Neural crest cell (in vitro differentiated cells): ENCODE measurements around the gene RGS19. TPM values are rescaled to one million over a fixed set of nuclear protein-coding genes. Genes with fewer than 3 reads are reported as not detected.

Experiments
- DNase-seq: peaks from one replicate; pipeline ENCODE4 v3.0.0; 2021; ENCODE audit warnings: low read depth, mixed read lengths, low spot score
- H3K27ac Mint-ChIP-seq: one replicate; pipeline ENCODE4 v1.8.0; 2021; ENCODE audit warnings: mild to moderate bottlenecking, mixed read lengths; ENCODE audit not compliant: unreplicated experiment
- H3K27me3 Mint-ChIP-seq: 2 replicates; pipeline ENCODE4 v1.8.0; 2021; ENCODE audit warnings: low read depth, mild to moderate bottlenecking, mixed read lengths
- H3K36me3 Mint-ChIP-seq: 2 replicates; pipeline ENCODE4 v1.8.0; 2021; ENCODE audit warnings: low read depth, mild to moderate bottlenecking, mixed read lengths
- H3K4me1 Mint-ChIP-seq: 2 replicates; pipeline ENCODE4 v1.8.0; 2021; ENCODE audit warnings: mixed read lengths
- H3K4me3 Mint-ChIP-seq: one replicate; pipeline ENCODE4 v1.8.0; 2021; ENCODE audit warnings: mild to moderate bottlenecking, mixed read lengths
- H3K9me3 Mint-ChIP-seq: 2 replicates; pipeline ENCODE4 v1.8.0; 2021; ENCODE audit warnings: mixed read lengths
- CTCF ChIP-seq: fragments of 200-600 bp; sonication (generic); conservative IDR thresholded peaks from 2 replicates; pipeline ENCODE4 v1.5.0; 2021; ENCODE audit warnings: antibody characterized with exemption, mild to moderate bottlenecking
- total RNA-seq: library from RNA; stranded (reverse); gene quantifications from 2 replicates; pipeline ENCODE4 v1.2.1, GENCODE V29; 2021

The RGS19 gene
- total RNA-seq, 1 donor from 2014 or later: 11.7 TPM

- no peak for DNase-seq
- Mint-ChIP-seq H3K27me3 (peaks cover 25% of the 10 kb centered on the region), H3K9me3 (no peaks in the 10 kb centered on the region), H3K36me3 (peaks cover 3% of the 10 kb centered on the region), H3K4me1 (peaks cover 4% of the 10 kb centered on the region), H3K4me3 (no peak overlapping the region), H3K27ac (no peak overlapping the region)
- TF ChIP-seq CTCF: no peak
Observed at GRCh38 chr20:64032706-64033624, 46.4 kb downstream of the RGS19 start.

DNA sequence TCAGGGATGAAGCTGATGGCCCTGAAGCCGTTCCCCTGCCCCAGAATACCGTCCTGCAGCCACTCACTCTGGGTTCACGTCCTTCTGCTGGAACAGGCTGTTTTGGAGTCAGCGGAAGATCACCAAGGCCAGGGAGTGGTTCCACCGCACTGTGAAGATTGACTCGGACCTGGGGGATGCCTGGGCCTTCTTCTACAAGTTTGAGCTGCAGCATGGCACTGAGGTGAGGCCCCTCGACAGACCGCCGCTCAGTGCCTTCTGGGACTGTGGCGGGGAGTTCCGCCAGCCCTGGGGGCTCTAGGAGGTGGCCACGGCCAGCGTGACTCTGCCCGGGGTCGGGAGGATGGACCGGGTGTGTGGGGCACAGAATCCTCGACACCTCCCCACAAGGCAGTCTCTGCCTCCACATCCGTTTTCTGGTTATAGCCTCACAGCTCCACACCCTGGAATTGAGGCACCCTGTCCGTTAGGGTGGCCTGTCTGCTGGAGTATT is 47.5 kb downstream of the RGS19 start:
- Mint-ChIP-seq H3K9me3 (no peaks in the 10 kb centered on the region), H3K27me3 (peaks cover 14% of the 10 kb centered on the region), H3K4me1 (no peaks in the 10 kb centered on the region), H3K36me3 (peaks cover 3% of the 10 kb centered on the region), H3K27ac (no peak overlapping the region), H3K4me3 (no peak overlapping the region)
- no peak for DNase-seq
- no peak for TF ChIP-seq CTCF

DNA sequence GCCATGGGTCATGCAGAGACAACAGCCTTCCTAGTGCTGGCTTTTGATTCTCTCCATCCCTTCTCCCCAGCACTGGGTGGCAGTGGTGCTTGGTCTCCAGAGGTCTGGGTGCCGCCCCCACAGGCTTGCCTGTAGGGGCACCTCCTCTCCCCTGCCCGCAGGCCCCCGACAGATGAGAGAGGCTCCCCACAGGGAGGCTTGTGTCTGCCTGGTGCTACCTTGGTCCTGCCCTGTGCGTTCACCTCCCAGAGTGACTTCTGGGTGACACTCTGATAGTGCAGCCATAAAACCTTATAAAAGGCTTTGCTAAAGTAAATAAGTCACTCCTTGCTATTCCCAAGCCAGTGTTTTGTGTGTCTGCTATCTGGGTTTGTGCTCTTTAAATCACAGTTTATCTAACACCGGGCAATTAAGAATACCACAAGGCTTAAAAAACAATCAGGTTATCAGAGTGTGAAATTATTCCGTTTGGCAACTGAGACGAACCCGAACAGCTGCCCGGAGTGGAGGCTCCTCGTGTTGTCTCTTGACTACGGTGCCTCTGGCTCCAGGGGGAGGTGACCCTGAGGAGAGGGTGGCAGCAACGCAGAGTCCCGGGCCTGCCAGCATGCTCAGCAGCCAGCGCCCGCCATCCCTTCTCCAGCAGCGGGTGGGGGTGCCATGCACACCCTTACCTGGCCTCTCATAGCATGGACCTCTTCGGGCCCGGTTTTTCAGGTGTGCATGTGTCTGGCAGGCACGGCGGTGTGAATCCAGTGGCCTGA is 48.8 kb downstream of the RGS19 start:
- Mint-ChIP-seq H3K4me3 (no peak overlapping the region), H3K9me3 (no peaks in the 10 kb centered on the region), H3K36me3 (peaks cover 3% of the 10 kb centered on the region), H3K27ac (no peak overlapping the region), H3K4me1 (no peaks in the 10 kb centered on the region), H3K27me3 (peaks cover 7% of the 10 kb centered on the region)
- no peak for DNase-seq
- TF ChIP-seq CTCF: no peak

- Mint-ChIP-seq H3K27me3 (no peaks in the 10 kb centered on the region), H3K9me3 (no peaks in the 10 kb centered on the region), H3K4me3 (no peak overlapping the region), H3K4me1 (no peaks in the 10 kb centered on the region), H3K27ac (no peak overlapping the region), H3K36me3 (peaks cover 3% of the 10 kb centered on the region)
- DNase-seq: no peak
- TF ChIP-seq CTCF: no peak
Observed at GRCh38 chr20:64029293-64030117, 49.8 kb downstream of the RGS19 start.

GRCh38 chr20:64027981-64028685 is 51.2 kb downstream of the RGS19 start:
- Mint-ChIP-seq H3K9me3 (no peaks in the 10 kb centered on the region), H3K36me3 (peaks cover 7% of the 10 kb centered on the region), H3K4me1 (peaks cover 4% of the 10 kb centered on the region), H3K27ac (no peak overlapping the region), H3K4me3 (no peak overlapping the region), H3K27me3 (no peaks in the 10 kb centered on the region)
- DNase-seq: no peak
- no peak for TF ChIP-seq CTCF
